Measurements from ENCODE around the gene TRIM2.

DNA sequence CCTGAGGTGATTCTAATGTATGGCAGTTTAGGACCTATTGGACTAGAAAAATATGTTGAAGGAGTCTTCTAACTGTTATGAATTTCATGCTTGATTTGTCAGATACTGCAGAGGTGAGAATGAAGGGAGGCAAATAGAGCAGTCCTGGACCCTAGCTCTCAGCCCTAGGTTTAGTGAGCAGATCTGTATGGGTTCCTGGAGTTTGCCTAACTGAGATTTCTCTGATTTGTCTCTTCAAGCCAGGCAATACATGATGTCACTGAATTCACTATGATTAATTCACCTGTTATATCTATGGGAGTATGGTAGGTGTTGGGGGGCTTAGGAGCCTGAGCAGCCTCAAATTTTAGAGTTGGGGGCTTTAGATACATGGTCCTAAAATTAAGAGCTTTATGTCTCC lies 142.9 kb downstream of the TRIM2 start:
- TF ChIP-seq, protein P1, sequence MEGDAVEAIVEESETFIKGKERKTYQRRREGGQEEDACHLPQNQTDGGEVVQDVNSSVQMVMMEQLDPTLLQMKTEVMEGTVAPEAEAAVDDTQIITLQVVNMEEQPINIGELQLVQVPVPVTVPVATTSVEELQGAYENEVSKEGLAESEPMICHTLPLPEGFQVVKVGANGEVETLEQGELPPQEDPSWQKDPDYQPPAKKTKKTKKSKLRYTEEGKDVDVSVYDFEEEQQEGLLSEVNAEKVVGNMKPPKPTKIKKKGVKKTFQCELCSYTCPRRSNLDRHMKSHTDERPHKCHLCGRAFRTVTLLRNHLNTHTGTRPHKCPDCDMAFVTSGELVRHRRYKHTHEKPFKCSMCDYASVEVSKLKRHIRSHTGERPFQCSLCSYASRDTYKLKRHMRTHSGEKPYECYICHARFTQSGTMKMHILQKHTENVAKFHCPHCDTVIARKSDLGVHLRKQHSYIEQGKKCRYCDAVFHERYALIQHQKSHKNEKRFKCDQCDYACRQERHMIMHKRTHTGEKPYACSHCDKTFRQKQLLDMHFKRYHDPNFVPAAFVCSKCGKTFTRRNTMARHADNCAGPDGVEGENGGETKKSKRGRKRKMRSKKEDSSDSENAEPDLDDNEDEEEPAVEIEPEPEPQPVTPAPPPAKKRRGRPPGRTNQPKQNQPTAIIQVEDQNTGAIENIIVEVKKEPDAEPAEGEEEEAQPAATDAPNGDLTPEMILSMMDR (IDR thresholded peaks at IDR 0.05): no peak
- TF ChIP-seq POLR2A (IDR thresholded peaks at IDR 0.05) (no peak), POLR2AphosphoS5 (IDR thresholded peaks at IDR 0.05) (no peak)
